ENCODE data around the gene SNAPC3.

- TF ChIP-seq EP300 (IDR thresholded peaks at IDR 0.05), result no peak
- TF ChIP-seq RFX5 (IDR thresholded peaks at IDR 0.05), result no peak
- TF ChIP-seq CTCF (IDR thresholded peaks at IDR 0.05), result no peak
- TF ChIP-seq MAZ (IDR thresholded peaks at IDR 0.05; ENCODE audit: borderline replicate concordance, low read depth, low read length), result no peak
- TF ChIP-seq RNF2 (IDR thresholded peaks at IDR 0.05; ENCODE audit: borderline replicate concordance, low read depth), result no peak
- no peak for TF ChIP-seq JUN (IDR thresholded peaks at IDR 0.05)
- no peak for TF ChIP-seq NPAS2 (CRISPR knock-in tag; IDR thresholded peaks at IDR 0.05; ENCODE audit: borderline replicate concordance)
These were observed 47.2 kb downstream of the SNAPC3 start for GRCh38 chr9:15469862-15470261.
